Chondrocyte (in vitro differentiated cells): ENCODE results near the gene CFAP46. TPM values are rescaled to one million over a fixed set of nuclear protein-coding genes. Genes with fewer than 3 reads are reported as not detected.
"Not testable (repeated sequence)": the region's sequence is repeated elsewhere in the genome, so short reads cannot be mapped to it uniquely, and the experiment has no call there.

Experiments used
- DNase-seq: peaks from one replicate; pipeline ENCODE4 v3.0.0; 2021; ENCODE audit warnings: mixed read lengths, low spot score
- H3K27ac Mint-ChIP-seq: one replicate; pipeline ENCODE4 v1.8.0; 2021; ENCODE audit warnings: mild to moderate bottlenecking, moderate library complexity, mixed read lengths; ENCODE audit not compliant: unreplicated experiment
- H3K27me3 Mint-ChIP-seq: 2 replicates; pipeline ENCODE4 v1.8.0; 2021; ENCODE audit warnings: low read depth, mixed read lengths
- H3K36me3 Mint-ChIP-seq: 2 replicates; pipeline ENCODE4 v1.8.0; 2021; ENCODE audit warnings: low read depth, mixed read lengths
- H3K4me1 Mint-ChIP-seq: 2 replicates; pipeline ENCODE4 v1.8.0; 2021; ENCODE audit warnings: low read depth, mild to moderate bottlenecking, mixed read lengths
- H3K4me3 Mint-ChIP-seq: one replicate; pipeline ENCODE4 v1.8.0; 2021; ENCODE audit warnings: mild to moderate bottlenecking, moderate library complexity, mixed read lengths; ENCODE audit not compliant: unreplicated experiment
- H3K9me3 Mint-ChIP-seq: 2 replicates; pipeline ENCODE4 v1.8.0; 2021; ENCODE audit warnings: low read depth, mixed read lengths
- CTCF ChIP-seq: fragments of 200-600 bp; sonication (generic); IDR thresholded peaks from 2 replicates; pipeline ENCODE4 v1.5.0; 2021; ENCODE audit warnings: antibody characterized with exemption, mild to moderate bottlenecking, moderate library complexity
- total RNA-seq: library from RNA; stranded (reverse); gene quantifications from 3 replicates; pipeline ENCODE4 v1.2.1, GENCODE V29; 2021

The CFAP46 gene
- total RNA-seq, 1 donor from 2014 or later = 0.92 TPM

DNA sequence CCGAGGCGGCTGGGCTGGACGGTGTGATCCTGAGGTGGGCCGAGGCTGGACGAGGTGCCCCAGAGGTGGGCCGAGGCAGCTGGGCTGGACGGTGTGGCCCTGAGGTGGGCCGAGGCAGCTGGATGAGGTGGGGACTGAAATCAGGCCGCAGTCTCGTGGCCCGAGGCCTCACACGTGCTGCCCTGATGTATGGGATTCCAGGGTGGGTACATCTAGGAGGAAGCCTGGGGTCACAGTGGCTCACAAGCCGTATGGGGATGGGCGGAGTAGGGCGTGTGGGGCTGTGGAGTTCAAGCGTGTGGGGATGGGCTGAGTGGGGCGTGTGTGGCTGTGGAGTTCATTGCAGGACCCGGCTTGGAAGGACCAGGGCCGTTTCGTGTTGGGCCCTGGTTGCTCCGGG is 144.0 kb downstream of the CFAP46 start:
- DNase-seq = no peak
- H3K27me3 Mint-ChIP-seq = peaks cover 9% of the 10 kb centered on the region
- no peak overlapping the region for H3K4me3 Mint-ChIP-seq
- no peak for TF ChIP-seq CTCF
- no peak overlapping the region for H3K27ac Mint-ChIP-seq
- no peaks in the 10 kb centered on the region for H3K4me1 Mint-ChIP-seq
- no peaks in the 10 kb centered on the region for H3K9me3 Mint-ChIP-seq
- H3K36me3 Mint-ChIP-seq = no peaks in the 10 kb centered on the region

DNA sequence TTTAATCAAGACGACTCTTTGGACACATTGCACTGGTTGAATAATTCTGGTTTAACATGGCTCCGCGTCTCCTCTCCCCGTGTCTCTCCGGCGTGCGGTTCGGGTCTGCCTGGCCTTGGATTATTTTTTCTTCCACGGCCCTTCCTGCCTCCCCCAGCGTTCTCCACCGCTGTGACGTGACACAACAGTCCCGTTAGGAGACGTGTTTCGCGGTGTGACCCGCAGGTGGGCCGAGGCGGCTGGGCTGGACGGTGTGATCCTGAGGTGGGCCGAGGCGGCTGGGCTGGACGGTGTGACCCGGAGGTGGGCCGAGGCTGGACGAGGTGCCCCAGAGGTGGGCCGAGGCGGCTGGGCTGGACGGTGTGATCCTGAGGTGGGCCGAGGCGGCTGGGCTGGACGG is 144.4 kb downstream of the CFAP46 start:
- H3K27me3 Mint-ChIP-seq, H3K9me3 Mint-ChIP-seq, H3K27ac Mint-ChIP-seq, H3K4me3 Mint-ChIP-seq, H3K4me1 Mint-ChIP-seq, H3K36me3 Mint-ChIP-seq, DNase-seq: not testable (repeated sequence)

DNA sequence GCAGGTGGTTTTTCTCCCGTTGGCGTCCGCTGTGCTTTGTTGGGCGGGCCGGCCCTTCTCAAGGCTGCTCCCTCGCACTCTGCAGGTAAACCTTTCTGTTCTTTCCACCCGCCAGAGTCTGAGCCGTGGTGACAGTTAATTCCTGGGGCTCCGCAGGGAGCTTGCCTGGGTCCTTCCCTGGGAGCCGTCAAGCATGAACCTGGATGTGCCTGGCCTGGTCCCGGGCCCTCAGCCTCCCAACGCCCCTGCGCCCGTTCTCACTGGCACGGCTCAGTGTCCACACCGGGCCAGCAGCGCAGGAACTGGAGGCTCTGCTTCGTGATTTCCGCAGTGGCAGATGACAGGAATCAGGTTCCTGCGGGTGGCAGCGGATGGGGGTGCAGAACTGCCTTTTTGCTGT is 145.5 kb downstream of the CFAP46 start:
- Mint-ChIP-seq H3K27me3 (peaks cover 13% of the 10 kb centered on the region), H3K27ac (no peak overlapping the region)

DNA sequence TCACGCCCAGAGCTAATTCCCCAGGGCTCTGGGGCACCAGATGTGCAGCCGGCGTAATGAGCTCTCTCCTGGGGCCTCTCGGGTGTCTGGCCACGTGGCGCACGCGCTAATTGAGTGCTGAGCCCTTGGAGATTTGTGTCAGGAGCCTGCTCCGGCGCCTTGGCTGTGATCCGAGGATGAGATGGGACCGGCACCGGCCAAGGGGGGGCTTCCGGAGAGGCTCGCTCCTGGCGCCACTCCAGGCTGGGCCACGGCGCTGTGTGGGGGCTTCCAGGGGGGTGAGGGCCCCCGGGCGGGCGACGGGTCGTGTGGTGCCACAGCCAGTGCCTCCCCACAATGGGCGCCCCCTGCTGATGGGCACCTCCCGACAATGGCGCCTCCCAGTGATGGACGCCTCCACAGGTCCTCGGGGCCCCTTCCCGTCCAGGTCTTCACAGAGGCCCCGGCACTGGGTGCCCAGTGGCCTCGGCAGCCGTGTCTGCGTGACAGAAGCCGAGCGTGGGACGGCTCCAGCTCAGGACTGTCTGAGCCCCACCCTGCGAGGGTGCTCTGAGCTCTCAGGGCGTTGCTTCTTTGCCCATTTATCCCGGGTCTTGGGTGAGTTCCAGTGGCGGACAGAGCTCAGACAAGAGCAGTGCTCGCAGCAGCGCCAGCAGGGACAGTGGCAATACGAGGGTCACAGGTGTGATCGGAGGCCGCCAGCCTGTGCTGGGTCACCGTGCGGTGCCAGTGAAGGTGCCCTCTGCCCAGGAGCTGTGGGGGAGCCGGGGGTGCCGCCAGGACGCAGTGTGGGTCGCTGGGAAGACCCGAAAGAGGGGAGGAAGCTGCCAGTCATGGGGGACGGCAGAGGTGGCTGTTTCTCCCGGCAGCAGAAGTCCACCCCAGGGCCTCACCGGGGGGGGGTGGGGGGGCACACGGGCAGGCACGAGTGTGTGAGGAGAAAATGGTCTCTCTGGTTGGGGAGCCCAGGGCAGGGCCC is 148.2 kb downstream of the CFAP46 start:
- no peak for DNase-seq
- no peaks in the 10 kb centered on the region for H3K36me3 Mint-ChIP-seq
- peaks cover 24% of the 10 kb centered on the region for H3K27me3 Mint-ChIP-seq
- no peak overlapping the region for H3K27ac Mint-ChIP-seq
- no peaks in the 10 kb centered on the region for H3K4me1 Mint-ChIP-seq
- H3K9me3 Mint-ChIP-seq = no peaks in the 10 kb centered on the region
- no peak for TF ChIP-seq CTCF
- no peak overlapping the region for H3K4me3 Mint-ChIP-seq

More for the DNA sequence above, 145.5 kb downstream of the CFAP46 start:
- H3K9me3 Mint-ChIP-seq = no peaks in the 10 kb centered on the region
- TF ChIP-seq CTCF = no peak
- no peak overlapping the region for H3K4me3 Mint-ChIP-seq
- no peak for DNase-seq
- H3K36me3 Mint-ChIP-seq = no peaks in the 10 kb centered on the region
- H3K4me1 Mint-ChIP-seq = no peaks in the 10 kb centered on the region

GRCh38 chr10:132793213-132793612 is 149.2 kb downstream of the CFAP46 start:
- Mint-ChIP-seq H3K4me3 (no peak overlapping the region), H3K36me3 (no peaks in the 10 kb centered on the region), H3K27me3 (peaks cover 24% of the 10 kb centered on the region), H3K4me1 (no peaks in the 10 kb centered on the region), H3K27ac (no peak overlapping the region), H3K9me3 (no peaks in the 10 kb centered on the region)
- TF ChIP-seq CTCF = no peak
- no peak for DNase-seq
